Endothelial cell of umbilical vein (primary cell): ENCODE data around the gene ZFPM1. TPM values are rescaled to one million over a fixed set of nuclear protein-coding genes. Genes with fewer than 3 reads are reported as not detected.

Experiments
- BruUV-seq: library from RNA; stranded (reverse); fragments of 400-500 nt; replicated peaks from 2 replicates; lab custom pipeline; 2021; lab: Mats Ljungman, UMichigan
- CTCF ChIA-PET: fragments of 300-600, 350-600 bp; sonication (Branson Sonifier 250); formaldehyde crosslinking; loops from one replicate; lab custom pipeline; 2021; ENCODE audit warnings: antibody characterized with exemption, inconsistent platforms; lab: Charles Lee
- POLR2A ChIA-PET: fragments of 300-600, 350-600 bp; sonication (Branson Sonifier 250); formaldehyde crosslinking; loops from one replicate; lab custom pipeline; 2021; ENCODE audit warnings: antibody characterized with exemption, inconsistent platforms; lab: Charles Lee
- DNase-seq: peaks from one replicate; pipeline ENCODE4 v3.0.0-alpha.2; 2011; ENCODE audit warnings: low read depth, low spot score
- FAIRE-seq: peaks from 2 replicates; lab custom pipeline; 2011; peaks lifted over from hg19 to GRCh38; lab: Jason Lieb, UNC
- H2AFZ ChIP-seq: 2 replicates; pipeline ENCODE4 v1.6.0; 2012; ENCODE audit warnings: low read depth, low read length, control low read depth, inconsistent platforms
- H3K27ac ChIP-seq: 2 replicates; pipeline ENCODE4 v1.5.1; 2011; ENCODE audit warnings: low read depth, mild to moderate bottlenecking, control low read depth, low read length, moderate library complexity; ENCODE audit not compliant: insufficient read depth
- H3K27me3 ChIP-seq, 2 experiments: 2 replicates each; pipeline versions ENCODE4 v1.6.0 to v1.6.1; 2011; ENCODE audit warnings: low read length in 2 of 2, mixed read lengths in 1 of 2; ENCODE audit not compliant: control insufficient read depth in 2 of 2, insufficient read depth in 2 of 2
- H3K36me3 ChIP-seq, 2 experiments: 2 replicates in 1 of 2; 3 replicates in 1 of 2; pipeline ENCODE4 v1.5.1; 2011; ENCODE audit warnings: low read length in 2 of 2, mild to moderate bottlenecking in 1 of 2, moderate library complexity in 1 of 2; ENCODE audit not compliant: control insufficient read depth in 2 of 2, insufficient read depth in 2 of 2; ENCODE audit errors: extremely low read depth in 1 of 2
- H3K4me1 ChIP-seq: 3 replicates; pipeline ENCODE4 v1.5.1; 2011; ENCODE audit warnings: mild to moderate bottlenecking, low read length; ENCODE audit not compliant: control insufficient read depth, insufficient read depth; ENCODE audit errors: extremely low read depth
- H3K4me2 ChIP-seq: 2 replicates; pipeline ENCODE4 v1.6.1; 2011; ENCODE audit warnings: low read length, control low read depth, mixed read lengths; ENCODE audit not compliant: insufficient read depth
- H3K4me3 ChIP-seq, 3 experiments: fragments of 200-600 bp in 1 of 3; sonication (generic), shearing (Covaris generic) in 1 of 3; replicated peaks in 1 of 3; 2 replicates each; pipeline ENCODE4 v1.5.1; 2011 to 2016; ENCODE audit warnings: control low read depth in 3 of 3, low read length in 3 of 3, mild to moderate bottlenecking in 2 of 3, inconsistent platforms in 1 of 3, low read depth in 1 of 3, moderate library complexity in 1 of 3; ENCODE audit not compliant: insufficient read depth in 1 of 3
- H3K79me2 ChIP-seq: 2 replicates; pipeline ENCODE4 v1.6.0; 2012; ENCODE audit warnings: low read length, inconsistent platforms; ENCODE audit not compliant: control insufficient read depth, insufficient read depth
- H3K9ac ChIP-seq: replicated peaks from 2 replicates; pipeline ENCODE3; 2011; ENCODE audit warnings: low read length, control low read depth; ENCODE audit not compliant: insufficient read depth; ENCODE audit errors: extremely low read depth
- H3K9me1 ChIP-seq: replicated peaks from 3 replicates; pipeline ENCODE4 v1.6.0; 2011; ENCODE audit warnings: mild to moderate bottlenecking, low read length; ENCODE audit not compliant: control insufficient read depth, insufficient read depth; ENCODE audit errors: extremely low read depth
- H3K9me3 ChIP-seq: replicated peaks from 2 replicates; pipeline ENCODE4 v1.5.1; 2012; ENCODE audit warnings: low read length, inconsistent platforms; ENCODE audit not compliant: control insufficient read depth, insufficient read depth
- H4K20me1 ChIP-seq: replicated peaks from 2 replicates; pipeline ENCODE3; 2011; ENCODE audit warnings: mild to moderate bottlenecking, low read length; ENCODE audit not compliant: control insufficient read depth, insufficient read depth; ENCODE audit errors: extremely low read depth
- EZH2 ChIP-seq: IDR thresholded peaks from 2 replicates; pipeline ENCODE4 v1.6.1; 2012; ENCODE audit warnings: borderline replicate concordance, low read depth, mild to moderate bottlenecking, moderate library complexity, low read length, inconsistent platforms; ENCODE audit not compliant: severe bottlenecking
- FOS ChIP-seq: IDR thresholded peaks from 2 replicates; pipeline ENCODE4 v1.6.1; 2011; ENCODE audit warnings: mild to moderate bottlenecking, low read length, moderate library complexity, borderline replicate concordance; ENCODE audit not compliant: insufficient read depth
- GATA2 ChIP-seq: IDR thresholded peaks from 2 replicates; pipeline ENCODE4 v1.7.0; 2011; ENCODE audit warnings: low read depth, mild to moderate bottlenecking, moderate library complexity, mixed read lengths, low read length; ENCODE audit not compliant: insufficient read length, insufficient read depth
- JUN ChIP-seq: IDR thresholded peaks from 2 replicates; pipeline ENCODE4 v1.6.1; 2011; ENCODE audit warnings: borderline replicate concordance, low read depth; ENCODE audit not compliant: insufficient read length, insufficient read depth
- MYC ChIP-seq: IDR thresholded peaks from one replicate; pipeline ENCODE4 v1.6.1; 2011; ENCODE audit warnings: mild to moderate bottlenecking, low read depth, low read length
- POLR2A ChIP-seq: IDR thresholded peaks from 2 replicates; pipeline ENCODE4 v1.6.1; 2012; ENCODE audit warnings: low read depth, mild to moderate bottlenecking, control low read depth, low read length
- POLR2AphosphoS5 ChIP-seq: IDR thresholded peaks from 2 replicates; pipeline ENCODE4 v1.6.1; 2012; ENCODE audit warnings: low read depth, mild to moderate bottlenecking, control low read depth, low read length, moderate library complexity; ENCODE audit not compliant: insufficient read depth
- dilution Hi-C: fragments of 300-500 bp; cut with MboI; formaldehyde crosslinking; loops from one replicate; pipeline ENCODE4 v1.15.0; 2019; ENCODE audit warnings: low sequenced_read_pairs; ENCODE audit not compliant: extremely low pct_ligation_motif_present
- intact Hi-C: fragments of 100-400 bp; cut with micrococcal nuclease; formaldehyde crosslinking; loops from one replicate; pipeline ENCODE4 v1.10.0; 2022
- polyA plus RNA-seq, 4 experiments: library from polyadenylated mRNA; depleted of rRNA in 3 of 4; stranded (reverse) in 3 of 4; unstranded in 1 of 4; fragments of >200 nt; gene quantifications; 2 replicates each; pipeline versions ENCODE4 v1.2.1 to v1.2.3, GENCODE V29; 2011 to 2012; ENCODE audit warnings: missing spikeins in 1 of 4
- total RNA-seq: library from RNA; stranded (reverse); gene quantifications from 2 replicates; pipeline ENCODE4 v1.2.3, GENCODE V29; 2021
- TF ChIP-seq, protein P1 (sequence below), 2 donors: IDR thresholded peaks; 1 replicate in 1 of 2; 2 replicates in 1 of 2; pipeline ENCODE4 v1.5.1; 2011; ENCODE audit warnings: low read length in 2 of 2, mild to moderate bottlenecking in 2 of 2, moderate library complexity in 2 of 2, control low read depth in 1 of 2, inconsistent platforms in 1 of 2, low read depth in 1 of 2; ENCODE audit not compliant: insufficient read depth in 1 of 2; ENCODE audit errors: extremely low read depth in 1 of 2
- TF ChIP-seq, protein P2 (sequence below): IDR thresholded peaks from 2 replicates; pipeline ENCODE4 v1.6.1; 2011; ENCODE audit not compliant: insufficient read depth, insufficient read length

Gene ZFPM1
- total and polyA plus RNA-seq, 2 donors (not counting 3 experiments of a cell fraction or from before 2014, with no cell fraction given): 0.37 to 7.5 TPM

DNA sequence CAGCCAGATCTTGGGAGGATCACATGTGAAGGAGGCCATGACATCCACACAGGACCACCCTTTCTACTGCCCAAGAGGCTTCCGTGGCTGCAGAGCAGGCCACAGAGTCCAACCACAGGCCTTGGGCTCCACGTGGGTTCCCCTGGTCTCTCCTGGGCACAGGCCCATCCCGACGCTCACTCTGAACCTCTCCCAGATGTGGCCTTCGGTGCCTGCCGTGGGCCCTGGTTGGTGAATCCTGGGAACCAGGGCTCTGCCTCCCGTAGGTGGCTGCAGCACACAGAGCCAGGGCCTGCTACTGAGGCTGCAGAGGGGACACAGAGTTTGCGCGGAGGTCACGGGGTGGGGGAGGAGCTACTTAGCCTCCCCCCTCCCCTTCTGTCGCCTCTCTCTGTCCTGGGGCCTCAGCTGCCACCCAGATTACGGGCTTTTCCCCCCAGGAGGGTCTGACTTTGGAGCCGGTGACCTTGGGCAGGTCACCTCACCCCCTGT, 55.3 kb downstream of the ZFPM1 start:
- no peaks in the 10 kb centered on the region for H3K36me3 ChIP-seq
- no peak overlapping the region for H3K4me3 ChIP-seq
- H2AFZ ChIP-seq: no peak overlapping the region
- dilution Hi-C loops (no loop called here), intact Hi-C loops (no loop called here)
- no peak for FAIRE-seq
- H3K27me3 ChIP-seq: no peaks in the 10 kb centered on the region
- no peak for TF ChIP-seq POLR2AphosphoS5
- TF ChIP-seq MYC: no peak
- TF ChIP-seq GATA2: no peak
- no peak for TF ChIP-seq JUN
- no peak for TF ChIP-seq EZH2
- TF ChIP-seq, protein P1, sequence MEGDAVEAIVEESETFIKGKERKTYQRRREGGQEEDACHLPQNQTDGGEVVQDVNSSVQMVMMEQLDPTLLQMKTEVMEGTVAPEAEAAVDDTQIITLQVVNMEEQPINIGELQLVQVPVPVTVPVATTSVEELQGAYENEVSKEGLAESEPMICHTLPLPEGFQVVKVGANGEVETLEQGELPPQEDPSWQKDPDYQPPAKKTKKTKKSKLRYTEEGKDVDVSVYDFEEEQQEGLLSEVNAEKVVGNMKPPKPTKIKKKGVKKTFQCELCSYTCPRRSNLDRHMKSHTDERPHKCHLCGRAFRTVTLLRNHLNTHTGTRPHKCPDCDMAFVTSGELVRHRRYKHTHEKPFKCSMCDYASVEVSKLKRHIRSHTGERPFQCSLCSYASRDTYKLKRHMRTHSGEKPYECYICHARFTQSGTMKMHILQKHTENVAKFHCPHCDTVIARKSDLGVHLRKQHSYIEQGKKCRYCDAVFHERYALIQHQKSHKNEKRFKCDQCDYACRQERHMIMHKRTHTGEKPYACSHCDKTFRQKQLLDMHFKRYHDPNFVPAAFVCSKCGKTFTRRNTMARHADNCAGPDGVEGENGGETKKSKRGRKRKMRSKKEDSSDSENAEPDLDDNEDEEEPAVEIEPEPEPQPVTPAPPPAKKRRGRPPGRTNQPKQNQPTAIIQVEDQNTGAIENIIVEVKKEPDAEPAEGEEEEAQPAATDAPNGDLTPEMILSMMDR (IDR thresholded peaks at IDR 0.05; ENCODE audit: extremely low read depth in 1 of 2, insufficient read depth in 1 of 2, low read depth in 1 of 2, low read length in 2 of 2): no peak
- TF ChIP-seq, protein P2, sequence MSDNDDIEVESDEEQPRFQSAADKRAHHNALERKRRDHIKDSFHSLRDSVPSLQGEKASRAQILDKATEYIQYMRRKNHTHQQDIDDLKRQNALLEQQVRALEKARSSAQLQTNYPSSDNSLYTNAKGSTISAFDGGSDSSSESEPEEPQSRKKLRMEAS: no peak
- no peak for TF ChIP-seq POLR2A
- no peak for TF ChIP-seq FOS
- no peaks in the 10 kb centered on the region for H3K9me1 ChIP-seq
- ChIA-PET POLR2A (no interaction called here), CTCF (no interaction called here)
- DNase-seq: no peak
- H3K4me1 ChIP-seq: peaks cover 6% of the 10 kb centered on the region
- H4K20me1 ChIP-seq: no peaks in the 10 kb centered on the region
- H3K27ac ChIP-seq: no peak overlapping the region
- no peak overlapping the region for H3K9ac ChIP-seq
- no peak overlapping the region for H3K4me2 ChIP-seq
- no TSS peak for BruUV-seq
- H3K9me3 ChIP-seq: no peaks in the 10 kb centered on the region
- H3K79me2 ChIP-seq: no peaks in the 10 kb centered on the region
